GM23338 (cell line): ENCODE measurements around the gene DCLK2. TPM values are rescaled to one million over a fixed set of nuclear protein-coding genes. Genes with fewer than 3 reads are reported as not detected.

Experiments
- ATAC-seq: fragments of 200-7000 bp; cut with Tn5 transposase; 3 replicates; pipeline ENCODE4 v1.9.1; 2020
- DNase-seq: peaks from one replicate; pipeline ENCODE4 v3.0.0-alpha.2; 2015; ENCODE audit warnings: low spot score
- H2AFZ ChIP-seq: fragments of 200-600 bp; sonication (generic); 2 replicates; pipeline ENCODE4 v1.8.0; 2016; ENCODE audit warnings: antibody characterized with exemption, mild to moderate bottlenecking, moderate library complexity
- H3F3A ChIP-seq: fragments of 200-600 bp; sonication (generic); replicated peaks from 2 replicates; pipeline ENCODE4 v1.8.0; 2017; ENCODE audit warnings: antibody characterized with exemption, mixed run types, low read depth
- H3K27ac ChIP-seq: fragments of 200-600 bp; sonication (generic); 2 replicates; pipeline ENCODE4 v1.6.1; 2016; ENCODE audit warnings: low read depth
- H3K27me3 ChIP-seq: fragments of 200-600 bp; sonication (generic); 2 replicates; pipeline ENCODE4 v1.8.0; 2016; ENCODE audit warnings: mild to moderate bottlenecking, mixed run types, moderate library complexity; ENCODE audit not compliant: insufficient read depth
- H3K36me3 ChIP-seq: fragments of 200-600 bp; sonication (generic); 2 replicates; pipeline ENCODE4 v1.8.0; 2016; ENCODE audit warnings: mild to moderate bottlenecking; ENCODE audit not compliant: insufficient read depth
- H3K4me1 ChIP-seq: fragments of 200-600 bp; sonication (generic); 2 replicates; pipeline ENCODE4 v1.8.0; 2016; ENCODE audit warnings: mild to moderate bottlenecking, moderate library complexity; ENCODE audit not compliant: insufficient read depth
- H3K4me2 ChIP-seq: fragments of 200-600 bp; sonication (generic); 2 replicates; pipeline ENCODE4 v1.7.1; 2017; ENCODE audit warnings: mixed run types
- H3K4me3 ChIP-seq: fragments of 200-600 bp; sonication (generic); 2 replicates; pipeline ENCODE4 v1.6.1; 2016; ENCODE audit warnings: mixed run types
- H3K79me2 ChIP-seq: fragments of 200-600 bp; sonication (generic); replicated peaks from 2 replicates; pipeline ENCODE4 v1.8.0; 2017; ENCODE audit warnings: mild to moderate bottlenecking; ENCODE audit not compliant: insufficient read depth
- H3K9me2 ChIP-seq: fragments of 200-600 bp; sonication (generic); 2 replicates; pipeline ENCODE4 v1.8.0; 2017; ENCODE audit not compliant: insufficient read depth
- H4K20me1 ChIP-seq: fragments of 200-600 bp; sonication (generic); replicated peaks from 2 replicates; pipeline ENCODE4 v1.8.0; 2017; ENCODE audit warnings: mild to moderate bottlenecking; ENCODE audit not compliant: insufficient read depth
- H3K27ac Mint-ChIP-seq: 2 replicates; pipeline ENCODE4 v1.8.0; 2020; ENCODE audit warnings: inconsistent platforms, mild to moderate bottlenecking, moderate library complexity, mixed read lengths
- H3K27me3 Mint-ChIP-seq: 3 replicates; pipeline ENCODE4 v1.8.0; 2022; ENCODE audit warnings: low read depth, mild to moderate bottlenecking, moderate library complexity, mixed read lengths, inconsistent platforms; ENCODE audit not compliant: insufficient read depth, poor library complexity
- H3K36me3 Mint-ChIP-seq: 3 replicates; pipeline ENCODE4 v1.8.0; 2021; ENCODE audit warnings: low read depth, mild to moderate bottlenecking, inconsistent platforms, moderate library complexity, mixed read lengths
- H3K4me1 Mint-ChIP-seq: 3 replicates; pipeline ENCODE4 v1.8.0; 2020; ENCODE audit warnings: mild to moderate bottlenecking, inconsistent platforms, mixed read lengths
- H3K4me3 Mint-ChIP-seq: 3 replicates; pipeline ENCODE4 v1.8.0; 2021; ENCODE audit warnings: moderate library complexity, mild to moderate bottlenecking, inconsistent platforms, mixed read lengths
- H3K9me3 Mint-ChIP-seq: 3 replicates; pipeline ENCODE4 v1.8.0; 2020; ENCODE audit warnings: moderate library complexity, mild to moderate bottlenecking, inconsistent platforms, mixed read lengths
- CTCF ChIP-seq, 2 experiments: fragments of 200-600 bp in 1 of 2; sonication (generic) in 1 of 2; conservative IDR thresholded peaks; 2 replicates each; pipeline versions ENCODE4 v1.5.1 to v1.6.1; 2016 to 2017; ENCODE audit warnings: antibody characterized with exemption in 2 of 2, low read depth in 2 of 2, mild to moderate bottlenecking in 2 of 2, moderate library complexity in 1 of 2
- EZH2phosphoT487 ChIP-seq: fragments of 200-600 bp; sonication (generic); IDR thresholded peaks from one replicate; pipeline ENCODE4 v1.8.1; 2018; ENCODE audit warnings: antibody characterized with exemption; ENCODE audit not compliant: unreplicated experiment
- JUNB ChIP-seq: IDR thresholded peaks from one replicate; pipeline ENCODE4 v1.6.1; 2016; ENCODE audit warnings: antibody characterized with exemption; ENCODE audit not compliant: unreplicated experiment
- POLR2AphosphoS5 ChIP-seq: IDR thresholded peaks from 2 replicates; pipeline ENCODE4 v1.6.1; 2016; ENCODE audit warnings: antibody characterized with exemption, low read depth
- ZNF114 ChIP-seq: fragments of 250-450 bp; sonication (Bioruptor Pico); IDR thresholded peaks from 2 replicates; pipeline ENCODE4 v1.5.0; 2020; ENCODE audit warnings: mild to moderate bottlenecking, moderate library complexity
- ZNF331 ChIP-seq: fragments of 250-450 bp; sonication (Bioruptor Pico); IDR thresholded peaks from 2 replicates; pipeline ENCODE4 v1.5.0; 2020; ENCODE audit warnings: low read depth, mild to moderate bottlenecking, moderate library complexity
- ZNF462 ChIP-seq: fragments of 250-450 bp; sonication (Bioruptor Pico); IDR thresholded peaks from 2 replicates; pipeline ENCODE4 v1.5.0; 2020; ENCODE audit warnings: mild to moderate bottlenecking, moderate library complexity
- polyA plus RNA-seq: library from polyadenylated mRNA; unstranded; fragments of >200 nt; fragmentation: Nextera tagmentation; extraction: Ambion mirVana; gene quantifications from 2 replicates; pipeline ENCODE4 v1.2.1, GENCODE V29; 2016
- total RNA-seq: library from RNA; depleted of rRNA; stranded (reverse); fragments of >200 nt; shearing (Covaris generic); gene quantifications from 2 replicates; pipeline ENCODE4 v1.2.3, GENCODE V29; 2014

The DCLK2 gene
- total and polyA plus RNA-seq, 2 experiments from 2014 or later = 0.49 TPM; not detected in 1

- TF ChIP-seq ZNF462 (CRISPR knock-in tag) (no peak), JUNB (no peak), ZNF331 (CRISPR knock-in tag) (no peak), ZNF114 (no peak), EZH2phosphoT487 (no peak), CTCF (conservative IDR thresholded peaks at IDR 0.05; ENCODE audit: low read depth in 2 of 2) (no peak), POLR2AphosphoS5 (no peak)
These were observed 10.4 kb upstream of the DCLK2 start (continued) for GRCh38 chr4:150067859-150068258.

GRCh38 chr4:150068300-150068960, 9.8 kb upstream of the DCLK2 start:
- no peaks in the 10 kb centered on the region for H3F3A ChIP-seq
- Mint-ChIP-seq H3K4me3 (no peak overlapping the region), H3K36me3 (no peaks in the 10 kb centered on the region), H3K9me3 (no peaks in the 10 kb centered on the region), H3K4me1 (no peaks in the 10 kb centered on the region), H3K27me3 (peaks cover 1% of the 10 kb centered on the region), H3K27ac (no peak overlapping the region)
- no peaks in the 10 kb centered on the region for H3K79me2 ChIP-seq
- no peak for DNase-seq
- H3K4me3 ChIP-seq = no peak overlapping the region
- no peaks in the 10 kb centered on the region for H3K4me1 ChIP-seq
- H3K27ac ChIP-seq = no peak overlapping the region
- no peaks in the 10 kb centered on the region for H3K36me3 ChIP-seq
- no peaks in the 10 kb centered on the region for H3K27me3 ChIP-seq
- ATAC-seq = no peak
- H3K4me2 ChIP-seq = no peak overlapping the region
- no peaks in the 10 kb centered on the region for H4K20me1 ChIP-seq
- no peak for TF ChIP-seq JUNB
- H3K9me2 ChIP-seq = 0 out of 2 replicates have a peak, but pooled peaks cover 6% of the 10 kb centered on the region
- no peak overlapping the region for H2AFZ ChIP-seq
